ENCODE data around the gene SPEN.
"Not testable (repeated sequence)": the region's sequence is repeated elsewhere in the genome, so short reads cannot be mapped to it uniquely, and the experiment has no call there.

The SPEN gene

GRCh38 chr1:15892857-15893599, 45.5 kb downstream of the SPEN start:
- not testable (repeated sequence) for H3K36me3 ChIP-seq (ENCODE audit: control insufficient read depth, insufficient read depth, low read length); H3K4me3 ChIP-seq (ENCODE audit: low read length)
- no CpG with 5 or more reads among the region's 6 CpGs for WGBS (ENCODE audit: extremely low coverage, insufficient coverage, low lambda C conversion rate)

DNA sequence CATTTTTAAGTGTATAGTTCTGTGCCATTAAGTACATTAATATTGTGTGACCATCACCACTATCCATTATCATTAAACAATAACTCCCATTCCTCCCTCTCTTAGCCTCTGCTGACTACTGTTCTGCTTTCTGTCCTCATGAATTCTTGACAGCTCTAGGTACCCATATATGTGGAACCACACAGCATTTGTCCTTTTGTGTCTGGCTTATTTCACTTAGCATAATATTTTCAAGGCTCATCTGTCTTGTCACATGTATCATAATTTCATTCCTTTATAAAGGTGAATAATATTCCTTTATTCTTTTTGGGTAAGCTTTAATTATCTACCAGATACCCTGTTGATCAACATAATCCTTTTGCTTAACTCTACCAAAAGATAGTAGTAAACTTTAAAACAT, 47.7 kb downstream of the SPEN start:
- Histone ChIP-seq H2BK15ac (replicated peaks; ENCODE audit: low read depth) (no peak overlapping the region), H4K5ac (ENCODE audit: low read length) (no peak overlapping the region)

More at GRCh38 chr1:15892857-15893599, 45.5 kb downstream of the SPEN start:
- H3K4me1 ChIP-seq (ENCODE audit: control insufficient read depth, low read depth, low read length); H3K56ac ChIP-seq (ENCODE audit: low read length); H3K9ac ChIP-seq (ENCODE audit: low read length); H4K5ac ChIP-seq (ENCODE audit: low read length); H3K23ac ChIP-seq (ENCODE audit: low read length); H3K4ac ChIP-seq (ENCODE audit: low read depth, low read length); H4K8ac ChIP-seq (ENCODE audit: low read depth, low read length); H2BK5ac ChIP-seq (ENCODE audit: low read length); H3K27me3 ChIP-seq (ENCODE audit: insufficient read depth, low read length, poor library complexity); H3K27ac ChIP-seq (ENCODE audit: low read depth, low read length); H2AK5ac ChIP-seq (ENCODE audit: low read length); DNase-seq; H3K79me1 ChIP-seq (ENCODE audit: low read length); H3K18ac ChIP-seq (ENCODE audit: low read length); H2BK120ac ChIP-seq (ENCODE audit: low read depth, low read length); H3K4me2 ChIP-seq (ENCODE audit: low read length); H2BK15ac ChIP-seq (replicated peaks; ENCODE audit: low read depth): not testable (repeated sequence)
- peaks cover 44% of the 10 kb centered on the region for H3K79me2 ChIP-seq (ENCODE audit: control insufficient read depth, insufficient read depth, low read length)

DNA sequence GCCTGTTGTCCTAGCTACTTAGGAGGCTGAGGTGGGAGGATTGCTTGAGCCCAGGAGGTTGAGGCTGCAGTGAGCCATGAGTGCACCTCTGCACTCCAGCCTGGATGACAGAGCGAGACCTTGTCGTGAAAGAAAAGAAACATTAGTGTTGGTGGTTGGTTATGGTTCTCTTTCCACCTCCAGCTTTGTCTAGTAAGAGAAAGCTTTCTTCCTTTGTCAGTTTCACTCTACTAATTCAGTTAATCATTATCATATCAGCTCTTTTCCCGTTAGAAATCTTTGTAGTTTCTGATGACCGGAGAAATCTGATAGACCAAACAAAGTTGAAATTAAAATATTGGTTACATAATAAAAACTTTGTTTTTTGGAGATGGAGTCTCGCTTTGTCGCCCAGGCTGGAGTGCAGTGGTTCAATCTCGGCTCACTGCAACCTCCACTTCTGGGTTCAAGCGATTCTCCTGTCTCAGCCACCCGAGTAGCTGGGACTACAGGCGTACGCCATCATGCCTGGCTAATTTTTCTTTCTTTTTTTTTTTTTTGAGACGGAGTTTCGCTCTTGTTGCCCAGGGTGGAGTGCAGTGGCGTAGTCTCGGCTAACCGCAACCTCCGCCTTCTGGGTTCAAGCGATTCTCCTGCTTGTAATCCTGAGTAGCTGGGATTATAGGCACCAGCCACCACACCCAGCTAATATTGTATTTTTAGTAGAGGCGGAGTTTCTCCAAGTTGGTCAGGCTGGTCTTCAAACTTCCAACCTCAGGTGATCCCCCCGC, 49.5 kb downstream of the SPEN start:
- H4K5ac ChIP-seq (ENCODE audit: low read length); H3K9ac ChIP-seq (ENCODE audit: low read length); H4K8ac ChIP-seq (ENCODE audit: low read depth, low read length); H3K4me3 ChIP-seq (ENCODE audit: low read length); H2BK120ac ChIP-seq (ENCODE audit: low read depth, low read length); H3K18ac ChIP-seq (ENCODE audit: low read length); H2AK5ac ChIP-seq (ENCODE audit: low read length); H2BK15ac ChIP-seq (replicated peaks; ENCODE audit: low read depth); H3K27me3 ChIP-seq (ENCODE audit: insufficient read depth, low read length, poor library complexity); H2BK5ac ChIP-seq (ENCODE audit: low read length); H3K27ac ChIP-seq (ENCODE audit: low read depth, low read length); H3K23ac ChIP-seq (ENCODE audit: low read length); H3K4me2 ChIP-seq (ENCODE audit: low read length); H3K36me3 ChIP-seq (ENCODE audit: control insufficient read depth, insufficient read depth, low read length); H3K4ac ChIP-seq (ENCODE audit: low read depth, low read length); H3K56ac ChIP-seq (ENCODE audit: low read length); H3K79me1 ChIP-seq (ENCODE audit: low read length); H3K4me1 ChIP-seq (ENCODE audit: control insufficient read depth, low read depth, low read length); DNase-seq: not testable (repeated sequence)
- no CpG with 5 or more reads among the region's 20 CpGs for WGBS (ENCODE audit: extremely low coverage, insufficient coverage, low lambda C conversion rate)
- peaks cover 45% of the 10 kb centered on the region for H3K79me2 ChIP-seq (ENCODE audit: control insufficient read depth, insufficient read depth, low read length)

More for the DNA sequence above, 47.7 kb downstream of the SPEN start:
- peaks cover 10% of the 10 kb centered on the region for H3K79me1 ChIP-seq (ENCODE audit: low read length)
- H3K36me3 ChIP-seq (ENCODE audit: control insufficient read depth, insufficient read depth, low read length), result no peaks in the 10 kb centered on the region
- H3K79me2 ChIP-seq (ENCODE audit: control insufficient read depth, insufficient read depth, low read length), result peaks cover 46% of the 10 kb centered on the region
- H3K27ac ChIP-seq (ENCODE audit: low read depth, low read length), result no peak overlapping the region
- no peak overlapping the region for H4K8ac ChIP-seq (ENCODE audit: low read depth, low read length)
- no peak overlapping the region for H2BK5ac ChIP-seq (ENCODE audit: low read length)
- no peak overlapping the region for H3K4me3 ChIP-seq (ENCODE audit: low read length)
- no peaks in the 10 kb centered on the region for H3K27me3 ChIP-seq (ENCODE audit: insufficient read depth, low read length, poor library complexity)
- no peak overlapping the region for H3K9ac ChIP-seq (ENCODE audit: low read length)
- H2BK120ac ChIP-seq (ENCODE audit: low read depth, low read length), result no peak overlapping the region
- no peak overlapping the region for H3K4me2 ChIP-seq (ENCODE audit: low read length)
- no peak overlapping the region for H3K18ac ChIP-seq (ENCODE audit: low read length)
- H3K4me1 ChIP-seq (ENCODE audit: control insufficient read depth, low read depth, low read length), result peaks cover 3% of the 10 kb centered on the region
- no peak overlapping the region for H3K4ac ChIP-seq (ENCODE audit: low read depth, low read length)
- DNase-seq, result no peak
- no peak overlapping the region for H3K23ac ChIP-seq (ENCODE audit: low read length)
- no peak overlapping the region for H2AK5ac ChIP-seq (ENCODE audit: low read length)
- H3K56ac ChIP-seq (ENCODE audit: low read length), result no peak overlapping the region

- no peak overlapping the region for H3K9ac ChIP-seq (ENCODE audit: low read length)
- no peak overlapping the region for H3K56ac ChIP-seq (ENCODE audit: low read length)
- H3K23ac ChIP-seq (ENCODE audit: low read length), result no peak overlapping the region
- H3K4ac ChIP-seq (ENCODE audit: low read depth, low read length), result no peak overlapping the region
- H3K79me1 ChIP-seq (ENCODE audit: low read length), result peaks cover 12% of the 10 kb centered on the region
- peaks cover 3% of the 10 kb centered on the region for H3K4me1 ChIP-seq (ENCODE audit: control insufficient read depth, low read depth, low read length)
- H2BK15ac ChIP-seq (replicated peaks; ENCODE audit: low read depth), result no peak overlapping the region
- no peak overlapping the region for H2BK120ac ChIP-seq (ENCODE audit: low read depth, low read length)
- peaks cover 43% of the 10 kb centered on the region for H3K79me2 ChIP-seq (ENCODE audit: control insufficient read depth, insufficient read depth, low read length)
- H4K5ac ChIP-seq (ENCODE audit: low read length), result no peak overlapping the region
- no peak for DNase-seq
- no peak overlapping the region for H4K8ac ChIP-seq (ENCODE audit: low read depth, low read length)
- H2AK5ac ChIP-seq (ENCODE audit: low read length), result no peak overlapping the region
- H3K4me3 ChIP-seq (ENCODE audit: low read length), result no peak overlapping the region
- H3K18ac ChIP-seq (ENCODE audit: low read length), result no peak overlapping the region
- no peaks in the 10 kb centered on the region for H3K27me3 ChIP-seq (ENCODE audit: insufficient read depth, low read length, poor library complexity)
- H2BK5ac ChIP-seq (ENCODE audit: low read length), result no peak overlapping the region
- H3K27ac ChIP-seq (ENCODE audit: low read depth, low read length), result no peak overlapping the region
- WGBS (ENCODE audit: extremely low coverage, insufficient coverage, low lambda C conversion rate), result no CpG with 5 or more reads among the region's 9 CpGs
- no peaks in the 10 kb centered on the region for H3K36me3 ChIP-seq (ENCODE audit: control insufficient read depth, insufficient read depth, low read length)
- H3K4me2 ChIP-seq (ENCODE audit: low read length), result no peak overlapping the region
Observed at GRCh38 chr1:15899266-15899665, 51.8 kb downstream of the SPEN start.

DNA sequence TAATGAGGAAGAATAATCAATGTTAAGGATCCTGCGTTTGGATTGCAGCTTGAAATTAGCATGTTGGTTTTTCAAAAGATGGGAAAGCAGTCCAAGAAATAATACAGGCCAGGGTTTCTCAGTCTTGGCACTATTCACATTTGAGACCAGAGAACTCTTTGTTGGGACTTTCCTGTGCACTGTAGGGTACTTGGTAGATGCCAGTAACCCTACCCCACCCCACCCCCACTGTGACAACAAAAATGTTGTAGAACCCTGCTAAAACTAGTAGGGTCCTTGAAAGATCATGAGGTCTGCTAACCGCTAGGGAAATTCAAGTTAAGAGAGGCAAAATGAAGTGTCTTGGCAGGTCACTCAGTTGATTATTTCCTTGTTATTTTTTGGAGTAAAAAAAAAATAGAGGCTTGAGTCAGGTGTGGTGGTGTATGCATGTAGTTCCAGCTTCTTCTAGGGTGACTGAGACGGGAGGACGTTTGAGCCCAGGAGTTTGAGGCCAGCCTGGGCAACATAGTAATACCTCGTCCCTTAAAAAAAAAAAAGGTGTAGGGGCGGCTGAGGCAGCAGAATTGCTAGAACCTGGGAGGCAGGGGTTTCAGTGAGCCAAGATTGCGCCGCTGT, 53.3 kb downstream of the SPEN start:
- Histone ChIP-seq H2BK120ac (ENCODE audit: low read depth, low read length) (no peak overlapping the region), H3K27me3 (ENCODE audit: insufficient read depth, low read length, poor library complexity) (no peaks in the 10 kb centered on the region), H3K4me1 (ENCODE audit: control insufficient read depth, low read depth, low read length) (peaks cover 3% of the 10 kb centered on the region), H3K36me3 (ENCODE audit: control insufficient read depth, insufficient read depth, low read length) (no peaks in the 10 kb centered on the region), H3K18ac (ENCODE audit: low read length) (peak overlapping the region; percentile 28), H3K79me2 (ENCODE audit: control insufficient read depth, insufficient read depth, low read length) (peaks cover 39% of the 10 kb centered on the region), H3K4me3 (ENCODE audit: low read length) (no peak overlapping the region), H4K5ac (ENCODE audit: low read length) (no peak overlapping the region), H3K4ac (ENCODE audit: low read depth, low read length) (no peak overlapping the region), H3K4me2 (ENCODE audit: low read length) (no peak overlapping the region), H3K27ac (ENCODE audit: low read depth, low read length) (no peak overlapping the region), H2BK5ac (ENCODE audit: low read length) (no peak overlapping the region), H3K56ac (ENCODE audit: low read length) (no peak overlapping the region), H4K8ac (ENCODE audit: low read depth, low read length) (peak overlapping the region; percentile 5), H3K23ac (ENCODE audit: low read length) (no peak overlapping the region), H3K79me1 (ENCODE audit: low read length) (peaks cover 11% of the 10 kb centered on the region), H3K9ac (ENCODE audit: low read length) (no peak overlapping the region), H2BK15ac (replicated peaks; ENCODE audit: low read depth) (no peak overlapping the region), H2AK5ac (ENCODE audit: low read length) (no peak overlapping the region)
- no CpG with 5 or more reads among the region's 8 CpGs for WGBS (ENCODE audit: extremely low coverage, insufficient coverage, low lambda C conversion rate)
- DNase-seq, result peak; percentile 28
